ENCODE measurements around the gene ATP6V0E1.

Gene ATP6V0E1

DNA sequence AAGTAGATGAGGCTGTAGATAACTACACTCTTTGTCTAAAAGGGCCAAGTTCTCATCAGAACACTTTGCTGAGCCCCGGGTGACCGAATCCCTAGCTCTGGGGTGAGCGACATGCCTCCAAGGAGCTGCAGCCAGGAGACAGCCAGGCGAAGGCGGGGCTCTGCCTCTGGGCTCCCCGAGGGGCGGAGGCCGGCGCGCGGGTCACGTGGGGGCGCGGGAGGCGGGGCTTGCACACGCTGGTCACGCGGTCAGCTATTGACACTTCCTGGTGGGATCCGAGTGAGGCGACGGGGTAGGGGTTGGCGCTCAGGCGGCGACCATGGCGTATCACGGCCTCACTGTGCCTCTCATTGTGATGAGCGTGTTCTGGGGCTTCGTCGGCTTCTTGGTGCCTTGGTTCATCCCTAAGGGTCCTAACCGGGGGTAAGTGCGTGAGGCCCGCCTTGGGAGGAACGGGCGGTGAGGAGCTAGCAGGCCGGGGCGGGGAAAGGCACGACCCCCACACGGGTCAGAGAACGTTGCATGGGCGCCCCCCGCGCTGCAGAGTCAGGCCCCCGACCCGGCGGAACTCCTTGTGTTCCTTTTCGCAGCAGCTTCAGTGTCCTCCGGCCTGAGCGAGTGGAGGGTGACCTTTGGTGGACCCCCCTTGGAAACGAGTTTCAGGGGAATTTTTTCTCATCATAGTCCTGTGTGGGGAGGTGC is at the start of gene ATP6V0E1:
TSS of gene ATP6V0E1 (plus strand) at position 230 of the 702 bp plus-strand sequence. CDS start at position 320, 90 bp downstream.
- DNase-seq: peak; percentile 40

DNA sequence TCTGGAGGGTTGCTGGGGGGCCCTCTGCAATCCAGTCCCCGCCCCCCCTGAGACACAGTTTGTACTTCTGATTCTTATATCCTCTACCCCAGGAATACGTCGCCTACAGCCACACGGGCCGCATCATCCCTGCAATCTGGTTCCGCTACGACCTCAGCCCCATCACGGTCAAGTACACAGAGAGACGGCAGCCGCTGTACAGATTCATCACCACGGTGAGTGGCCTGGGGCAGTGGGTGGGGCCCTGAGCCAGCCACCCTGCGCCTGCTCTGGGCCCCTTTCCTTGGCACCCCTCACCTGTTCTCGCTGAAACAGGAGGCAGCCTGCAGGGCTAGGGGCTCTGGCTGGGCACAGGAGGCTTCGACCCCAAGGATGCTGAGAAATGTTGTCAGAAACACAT is 48.5 kb upstream of the ATP6V0E1 start:
- no peak for DNase-seq

- no peak for DNase-seq
These were observed 47.2 kb upstream of the ATP6V0E1 start for GRCh38 chr5:172936401-172936800.

DNA sequence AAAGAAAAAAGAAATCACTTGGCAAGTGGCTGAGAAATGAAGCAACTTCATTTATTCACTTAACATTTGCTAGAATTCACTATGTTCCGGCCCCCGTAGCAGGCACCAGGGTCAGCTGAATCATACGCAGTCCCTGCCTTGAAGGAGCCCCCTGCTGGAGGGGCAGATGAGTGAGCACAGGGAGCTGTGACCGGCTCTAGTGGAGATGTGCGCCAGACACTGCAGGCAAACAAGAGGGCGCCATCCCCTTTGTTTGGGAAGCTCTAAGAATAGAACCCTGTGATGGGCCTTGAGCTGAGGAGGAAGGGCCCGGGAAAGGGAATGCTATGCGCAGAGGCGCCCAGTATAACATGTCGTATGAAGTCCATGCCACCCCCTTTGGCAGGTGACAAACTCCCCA is 44.5 kb upstream of the ATP6V0E1 start:
- DNase-seq: no peak

- DNase-seq: no peak
These were observed 43.8 kb upstream of the ATP6V0E1 start for GRCh38 chr5:172939611-172940267.

DNA sequence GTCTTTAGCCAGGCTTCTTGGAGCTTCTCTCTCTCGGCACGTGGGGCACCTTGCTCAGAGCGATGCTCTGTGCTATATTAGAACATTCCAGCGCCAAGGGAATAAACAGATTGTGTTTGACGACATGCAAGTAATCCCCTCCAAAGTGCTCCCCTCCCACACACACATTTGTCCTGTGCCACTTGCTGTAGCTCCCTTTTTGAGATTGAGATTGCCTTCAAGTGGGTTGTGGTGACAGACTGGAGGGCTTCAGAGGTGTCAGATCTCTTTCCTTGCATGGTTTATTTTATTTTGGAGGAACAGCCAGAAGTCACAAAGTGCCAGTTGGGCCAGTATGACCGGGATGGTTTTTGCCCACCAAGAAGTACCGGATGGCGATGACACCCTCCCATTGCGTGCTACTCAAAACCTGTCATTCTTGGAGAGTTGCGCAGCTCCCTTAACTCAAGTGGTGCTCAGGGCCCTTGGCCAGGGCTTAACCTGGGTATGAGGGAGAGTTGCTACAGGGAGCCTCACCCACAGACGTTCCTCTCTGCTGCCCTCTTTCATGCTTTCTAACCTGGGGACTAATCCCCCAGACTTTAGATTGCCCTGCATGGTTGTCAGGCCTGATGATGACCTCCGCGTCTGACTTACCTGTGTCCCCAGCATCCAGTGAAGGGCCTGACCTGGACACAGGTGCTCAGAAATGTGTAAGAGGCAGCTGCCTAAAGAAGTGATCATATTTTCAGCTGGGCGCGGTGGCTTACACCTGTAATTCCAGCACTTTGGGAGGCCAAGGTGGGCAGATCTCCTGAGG is 43.1 kb upstream of the ATP6V0E1 start:
- DNase-seq: no peak

GRCh38 chr5:172941067-172941516 is 42.5 kb upstream of the ATP6V0E1 start:
- no peak for DNase-seq

- DNase-seq: no peak
These were observed 41.0 kb upstream of the ATP6V0E1 start for GRCh38 chr5:172942556-172942955.

GRCh38 chr5:172943283-172943841 is 40.2 kb upstream of the ATP6V0E1 start:
- no peak for DNase-seq

DNA sequence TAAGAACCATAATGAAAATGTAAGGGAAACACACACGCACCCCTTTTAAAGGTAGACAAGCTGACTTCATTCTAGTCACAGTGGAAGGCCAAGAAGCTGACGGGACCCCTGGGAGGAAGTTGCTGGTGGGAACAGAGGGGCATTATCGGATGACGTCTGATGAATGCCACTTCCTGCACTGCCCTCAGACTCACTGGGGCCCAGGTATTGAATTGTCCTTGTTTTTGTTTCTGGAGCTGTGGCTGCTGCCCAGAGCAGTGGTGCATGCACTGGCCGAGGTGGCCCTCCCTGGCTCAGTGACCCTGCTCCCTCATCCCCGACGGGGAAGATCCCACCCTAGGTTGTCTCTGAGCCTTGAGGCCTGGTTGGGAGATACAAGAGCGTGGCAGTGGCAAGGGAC is 39.7 kb upstream of the ATP6V0E1 start:
- DNase-seq: no peak

DNA sequence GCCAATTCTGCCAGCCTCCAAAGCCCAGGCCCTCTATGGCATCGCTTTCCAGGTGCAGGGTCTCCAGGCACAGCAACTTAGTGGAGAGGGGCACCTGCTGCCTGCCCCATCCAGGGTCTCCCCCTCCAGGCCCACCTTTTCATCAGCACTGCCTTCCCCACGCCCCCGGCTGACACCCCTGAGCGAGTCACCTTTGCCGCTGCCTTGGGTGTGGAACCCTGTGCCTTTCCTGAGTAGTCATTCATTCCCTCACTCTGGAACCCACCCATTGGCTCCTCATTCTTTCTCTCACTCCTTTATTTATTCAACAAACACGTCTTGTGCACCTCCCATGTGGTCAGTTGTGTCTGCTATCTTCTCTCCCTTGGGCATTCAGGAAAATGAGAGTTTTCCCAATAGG is 38.8 kb upstream of the ATP6V0E1 start:
- no peak for DNase-seq

DNA sequence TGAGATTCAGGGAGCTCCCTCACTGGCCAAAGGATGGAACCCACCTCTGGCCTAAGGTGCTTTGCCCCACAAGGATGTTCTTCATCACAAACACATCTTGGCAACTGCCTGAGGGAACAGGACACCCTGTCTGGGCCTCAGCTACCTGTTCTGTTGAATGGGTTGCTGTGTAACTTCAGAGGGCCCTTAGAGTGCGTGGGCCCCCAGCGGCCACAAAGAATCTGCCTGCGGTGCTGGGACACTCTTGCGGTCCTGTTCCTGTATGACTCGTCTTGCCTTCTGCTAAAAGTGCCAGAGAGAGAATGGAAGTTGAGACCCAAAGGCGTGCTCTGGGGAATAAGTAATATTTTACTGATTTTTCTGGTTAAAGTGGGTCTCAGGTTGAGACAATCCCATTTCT is 38.4 kb upstream of the ATP6V0E1 start:
- no peak for DNase-seq

- no peak for DNase-seq
These were observed 37.4 kb upstream of the ATP6V0E1 start for GRCh38 chr5:172946146-172946545.

- DNase-seq: no peak
These were observed 34.1 kb upstream of the ATP6V0E1 start for GRCh38 chr5:172949426-172949825.

- no peak for DNase-seq
These were observed 33.2 kb upstream of the ATP6V0E1 start for GRCh38 chr5:172950176-172950965.

GRCh38 chr5:172951371-172952033 is 32.1 kb upstream of the ATP6V0E1 start:
- DNase-seq: no peak

DNA sequence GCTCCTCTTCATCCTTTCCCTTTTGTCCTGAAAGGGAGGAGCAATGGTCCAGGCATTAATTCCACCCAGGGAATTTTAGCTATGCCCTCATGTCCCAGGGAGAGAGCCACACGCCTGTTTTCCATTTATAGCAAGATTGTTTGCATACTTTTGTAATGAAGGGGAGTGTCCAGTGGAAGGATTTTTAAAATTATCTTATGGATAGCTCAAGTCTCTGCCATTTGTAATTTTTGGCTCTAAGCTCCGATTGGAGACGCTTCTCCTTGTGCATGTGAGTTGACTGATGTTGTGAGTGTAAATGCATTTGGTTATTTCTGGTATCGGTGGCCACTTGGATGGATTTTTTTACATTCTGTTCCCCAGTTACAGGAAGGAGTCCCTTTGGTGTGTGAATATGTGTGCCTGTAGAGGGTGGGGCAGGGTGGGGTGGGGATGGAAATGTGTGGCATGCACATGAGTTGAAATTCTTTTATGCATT is 31.5 kb upstream of the ATP6V0E1 start:
- no peak for DNase-seq

DNA sequence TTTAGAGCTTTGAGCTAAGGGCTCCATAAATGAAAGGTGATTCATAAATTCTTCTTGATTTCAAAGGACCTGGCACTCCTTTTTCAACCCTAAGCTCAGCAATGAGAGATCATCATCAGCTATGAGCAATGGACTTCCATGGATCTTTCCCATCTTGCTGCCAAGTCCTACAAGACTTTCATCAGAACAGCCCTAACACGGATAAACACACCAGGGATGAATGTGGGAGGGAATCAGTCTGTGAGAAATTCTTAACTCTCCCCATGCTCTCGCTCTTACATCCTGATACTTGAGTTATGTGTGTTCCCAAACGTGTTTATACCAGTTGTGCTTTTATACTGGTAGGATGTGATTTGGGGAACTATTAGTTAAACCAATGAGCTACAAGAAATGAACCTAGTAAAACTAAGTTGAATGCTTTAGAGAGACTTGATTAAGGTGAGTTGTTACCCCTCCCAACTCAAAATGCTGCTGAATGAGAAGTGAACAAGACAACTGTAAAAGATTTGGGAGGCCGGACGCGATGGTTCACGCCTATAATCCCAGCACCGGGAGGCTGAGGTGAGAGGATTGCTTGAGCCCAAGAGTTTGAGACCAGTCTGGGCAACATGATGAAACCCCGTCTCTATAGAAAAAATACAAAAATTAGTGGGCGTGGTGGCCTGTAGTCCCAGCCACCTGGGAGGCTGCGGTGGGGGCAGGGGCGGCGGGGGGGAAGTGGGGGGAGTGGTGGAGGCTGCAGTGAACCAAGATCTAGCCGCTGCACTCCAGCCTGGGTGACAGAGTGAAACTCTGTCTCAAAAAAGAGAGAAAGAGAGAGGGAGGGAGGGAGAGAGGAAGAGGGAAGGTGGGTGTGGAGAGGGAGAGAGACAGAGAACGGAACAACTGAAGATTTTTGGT is 29.5 kb upstream of the ATP6V0E1 start:
- DNase-seq: no peak

DNA sequence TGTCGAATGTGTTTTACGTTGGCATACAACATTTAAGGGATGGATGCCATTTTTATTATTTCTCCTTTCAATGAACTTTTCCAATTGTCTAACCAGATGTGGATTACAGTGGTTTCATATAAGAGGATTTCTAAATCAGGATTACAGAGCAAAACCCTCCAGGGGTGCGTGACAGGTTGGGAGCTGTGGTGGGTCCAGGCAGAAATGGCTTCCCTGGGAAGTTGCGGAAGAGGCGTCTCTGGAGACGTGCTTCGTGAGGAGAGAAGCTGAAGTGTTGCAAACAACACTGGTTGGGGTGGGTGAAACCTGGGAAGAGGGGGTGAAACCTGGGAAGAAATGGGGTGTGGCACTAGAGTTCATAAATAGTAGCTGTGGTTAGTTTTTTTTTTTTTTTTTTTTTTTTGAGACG is 28.8 kb upstream of the ATP6V0E1 start:
- DNase-seq: no peak

- DNase-seq: no peak
These were observed 27.3 kb upstream of the ATP6V0E1 start for GRCh38 chr5:172956228-172956627.

GRCh38 chr5:172956936-172957335 is 26.6 kb upstream of the ATP6V0E1 start:
- no peak for DNase-seq
